ENCODE data around the gene CDC40. TPM values are rescaled to one million over a fixed set of nuclear protein-coding genes. Genes with fewer than 3 reads are reported as not detected.
"Not testable (repeated sequence)": the region's sequence is repeated elsewhere in the genome, so short reads cannot be mapped to it uniquely, and the experiment has no call there.

Gene CDC40
- total RNA-seq, 1 donor from 2014 or later, result 20.5 TPM

DNA sequence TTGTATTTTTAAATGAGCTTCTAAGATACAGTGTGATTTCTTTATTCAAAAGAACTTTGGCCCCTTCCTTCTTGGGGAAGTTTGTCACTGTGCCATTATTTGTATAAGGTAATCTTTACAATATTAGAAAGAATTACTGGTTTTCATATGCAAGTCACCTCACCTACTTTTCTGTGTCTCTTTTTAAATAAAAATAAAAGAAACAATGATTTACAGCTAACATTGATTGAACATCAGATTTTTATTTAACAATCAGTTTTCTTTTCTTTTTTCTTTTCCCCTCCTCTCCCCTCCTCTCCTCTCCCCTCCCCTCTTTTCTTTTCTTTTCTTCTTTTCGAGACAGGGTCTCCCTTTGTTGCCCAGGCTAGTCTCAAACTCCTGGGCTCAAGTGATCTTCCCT, 46.0 kb downstream of the CDC40 start:
- TF ChIP-seq, protein P1, sequence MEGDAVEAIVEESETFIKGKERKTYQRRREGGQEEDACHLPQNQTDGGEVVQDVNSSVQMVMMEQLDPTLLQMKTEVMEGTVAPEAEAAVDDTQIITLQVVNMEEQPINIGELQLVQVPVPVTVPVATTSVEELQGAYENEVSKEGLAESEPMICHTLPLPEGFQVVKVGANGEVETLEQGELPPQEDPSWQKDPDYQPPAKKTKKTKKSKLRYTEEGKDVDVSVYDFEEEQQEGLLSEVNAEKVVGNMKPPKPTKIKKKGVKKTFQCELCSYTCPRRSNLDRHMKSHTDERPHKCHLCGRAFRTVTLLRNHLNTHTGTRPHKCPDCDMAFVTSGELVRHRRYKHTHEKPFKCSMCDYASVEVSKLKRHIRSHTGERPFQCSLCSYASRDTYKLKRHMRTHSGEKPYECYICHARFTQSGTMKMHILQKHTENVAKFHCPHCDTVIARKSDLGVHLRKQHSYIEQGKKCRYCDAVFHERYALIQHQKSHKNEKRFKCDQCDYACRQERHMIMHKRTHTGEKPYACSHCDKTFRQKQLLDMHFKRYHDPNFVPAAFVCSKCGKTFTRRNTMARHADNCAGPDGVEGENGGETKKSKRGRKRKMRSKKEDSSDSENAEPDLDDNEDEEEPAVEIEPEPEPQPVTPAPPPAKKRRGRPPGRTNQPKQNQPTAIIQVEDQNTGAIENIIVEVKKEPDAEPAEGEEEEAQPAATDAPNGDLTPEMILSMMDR (IDR thresholded peaks at IDR 0.05), result no peak
- H3K36me3 ChIP-seq, result peaks cover 71% of the 10 kb centered on the region
- H3K4me3 ChIP-seq, result no peak overlapping the region
- intact Hi-C loops (cut with DNase I), result no loop called here
- no peaks in the 10 kb centered on the region for H3K4me1 ChIP-seq
- no peak overlapping the region for H3K27ac ChIP-seq
- no peaks in the 10 kb centered on the region for H3K9me3 ChIP-seq
- DNase-seq (no peak), ATAC-seq (no peak)
- no peaks in the 10 kb centered on the region for H3K27me3 ChIP-seq

DNA sequence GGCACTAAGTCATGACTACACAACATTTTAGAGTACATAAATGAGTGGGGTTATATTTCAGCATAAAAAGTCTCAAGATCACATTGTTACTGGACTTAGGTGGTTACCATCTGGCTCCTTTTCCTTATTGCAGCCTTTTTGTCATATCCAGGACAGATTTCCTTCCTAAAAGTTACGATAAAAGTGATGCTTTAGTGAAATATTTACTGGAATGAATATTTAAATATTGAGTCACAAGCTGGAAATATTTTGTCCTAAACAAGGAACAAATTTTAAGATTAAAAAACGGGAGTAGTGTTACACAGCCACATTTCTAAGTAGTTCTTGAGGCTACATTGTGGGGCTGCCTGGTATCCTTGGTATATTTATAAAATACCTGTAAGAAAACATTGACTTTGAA, 52.2 kb downstream of the CDC40 start:
- TF ChIP-seq, protein P1 (IDR thresholded peaks at IDR 0.05), result no peak
- Histone ChIP-seq H3K4me3 (no peak overlapping the region), H3K27ac (no peak overlapping the region), H3K27me3 (no peaks in the 10 kb centered on the region), H3K9me3 (no peaks in the 10 kb centered on the region), H3K4me1 (peaks cover 6% of the 10 kb centered on the region), H3K36me3 (peaks cover 24% of the 10 kb centered on the region)
- ATAC-seq (no peak), DNase-seq (no peak)
- intact Hi-C loops (cut with DNase I), result no loop called here

DNA sequence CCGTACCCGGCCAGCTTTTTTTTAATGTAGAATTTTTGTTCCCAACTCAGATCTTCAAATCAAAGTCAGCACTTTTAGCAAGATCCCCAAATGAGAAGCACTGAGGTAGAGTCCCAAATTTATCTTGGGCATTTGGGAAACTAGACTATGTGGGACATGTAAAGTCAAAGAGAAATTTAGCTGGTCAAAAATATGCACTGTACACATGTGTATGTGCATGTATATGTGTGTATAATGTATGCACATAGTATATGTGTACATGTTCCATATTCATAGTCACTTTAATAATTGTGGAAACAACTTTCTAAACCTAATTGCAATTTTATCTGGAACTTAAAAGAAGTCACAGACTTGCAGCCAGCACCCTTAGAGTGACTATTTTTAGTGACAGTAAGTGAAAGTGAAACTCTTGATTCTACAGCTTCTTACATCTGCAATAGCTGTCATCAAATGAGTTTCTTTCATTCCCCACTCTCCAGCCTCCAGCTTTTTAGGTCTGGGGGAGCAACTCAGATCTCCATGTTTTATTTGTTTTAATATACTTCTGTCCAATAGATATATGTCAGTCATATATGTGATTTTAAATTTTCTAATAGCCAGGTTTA, 53.6 kb downstream of the CDC40 start:
- TF ChIP-seq, protein P1 (IDR thresholded peaks at IDR 0.05), result no peak
- peaks cover 6% of the 10 kb centered on the region for H3K4me1 ChIP-seq
- peaks cover 11% of the 10 kb centered on the region for H3K36me3 ChIP-seq
- H3K4me3 ChIP-seq, result no peak overlapping the region
- no peaks in the 10 kb centered on the region for H3K27me3 ChIP-seq
- ATAC-seq (peak; percentile 15), DNase-seq (no peak)
- no peaks in the 10 kb centered on the region for H3K9me3 ChIP-seq
- intact Hi-C loops (cut with DNase I), result no loop called here
- no peak overlapping the region for H3K27ac ChIP-seq

DNA sequence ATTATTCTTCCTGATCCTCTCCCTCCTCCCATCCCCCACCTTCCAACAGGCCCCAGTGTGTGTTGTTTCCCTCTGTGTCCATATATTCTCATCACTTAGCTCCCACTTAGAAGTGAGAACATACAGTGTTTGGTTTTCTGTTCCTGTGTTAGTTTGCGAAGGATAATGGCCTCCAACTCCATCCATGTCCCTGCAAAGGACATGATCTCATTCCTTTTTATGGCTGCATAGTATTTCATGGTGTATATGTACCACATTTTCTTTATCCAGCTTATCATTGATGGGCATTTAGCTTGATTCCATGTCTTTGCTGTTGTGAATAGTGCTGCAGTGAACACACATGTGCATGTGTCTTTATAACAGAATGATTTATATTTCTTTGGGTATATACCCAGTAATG, 55.8 kb downstream of the CDC40 start:
- H3K27me3 ChIP-seq; H3K36me3 ChIP-seq; H3K4me1 ChIP-seq; intact Hi-C loops (cut with DNase I); H3K4me3 ChIP-seq; H3K9me3 ChIP-seq; DNase-seq; H3K27ac ChIP-seq; ATAC-seq: not testable (repeated sequence)

DNA sequence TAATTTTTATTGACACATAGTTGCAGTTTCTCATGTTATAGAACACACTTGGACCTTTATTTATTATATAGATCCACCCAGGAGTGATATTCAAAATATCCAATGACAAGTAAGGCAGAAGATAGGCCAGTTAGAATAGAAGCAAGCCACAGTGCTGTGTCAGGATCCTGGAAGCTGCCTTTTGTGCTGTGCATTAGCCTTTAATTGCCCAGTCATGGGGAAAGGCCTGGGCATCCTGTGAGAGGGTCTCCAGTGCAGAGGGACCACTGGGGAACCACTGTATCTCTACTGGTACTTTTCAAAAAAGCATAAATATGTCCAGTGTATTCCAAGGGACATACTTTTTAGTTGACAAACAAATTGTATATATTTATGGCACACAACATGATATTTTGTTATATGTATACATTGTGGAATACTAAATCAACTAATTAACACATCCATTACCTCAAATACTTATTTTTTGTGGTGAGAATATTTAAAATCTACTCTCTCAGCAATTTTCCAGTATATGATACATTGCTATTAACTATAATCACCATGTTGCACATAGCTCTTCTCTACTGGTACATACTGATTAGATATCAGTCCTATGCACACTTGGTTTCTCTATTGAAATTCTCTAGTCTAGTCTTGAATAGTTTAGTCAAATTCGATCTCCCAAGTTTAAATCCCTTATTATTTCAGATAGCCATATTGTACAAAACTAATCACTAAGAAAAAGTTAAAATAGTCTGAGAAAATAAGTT, 59.5 kb downstream of the CDC40 start:
- Histone ChIP-seq H3K4me3 (no peak overlapping the region), H3K27ac (no peak overlapping the region), H3K4me1 (no peaks in the 10 kb centered on the region), H3K27me3 (no peaks in the 10 kb centered on the region), H3K36me3 (peaks cover 5% of the 10 kb centered on the region), H3K9me3 (no peaks in the 10 kb centered on the region)
- ATAC-seq (no peak), DNase-seq (no peak)
- intact Hi-C loops (cut with DNase I), result no loop called here
- TF ChIP-seq, protein P1 (IDR thresholded peaks at IDR 0.05), result no peak

DNA sequence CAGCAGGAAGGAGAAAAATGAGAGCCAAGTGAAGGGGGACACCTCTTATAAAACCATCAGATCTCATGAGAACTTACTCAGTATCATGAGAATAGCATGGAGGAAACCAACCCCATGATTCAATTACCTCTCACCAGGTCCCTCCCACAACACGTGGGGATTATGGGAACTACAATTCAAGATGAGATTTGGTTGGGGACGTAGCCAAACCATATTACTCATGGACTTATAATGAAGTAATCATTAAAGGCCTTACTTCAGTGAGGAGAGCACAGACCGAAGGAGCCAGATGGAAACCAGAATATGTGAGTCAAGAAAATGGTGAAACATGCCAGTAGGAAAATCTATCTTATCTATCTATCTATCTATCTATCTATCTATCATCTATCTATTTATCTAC, 64.4 kb downstream of the CDC40 start:
- intact Hi-C loops (cut with DNase I); DNase-seq; H3K36me3 ChIP-seq; H3K27me3 ChIP-seq; H3K27ac ChIP-seq; H3K4me1 ChIP-seq; ATAC-seq; H3K9me3 ChIP-seq; H3K4me3 ChIP-seq: not testable (repeated sequence)
